ENCODE measurements around the gene OTOG. TPM values are rescaled to one million over a fixed set of nuclear protein-coding genes. Genes with fewer than 3 reads are reported as not detected.

The OTOG gene
- total RNA-seq, 1 donor from 2014 or later, result not detected

- intact Hi-C loops (cut with micrococcal nuclease), result no loop called here
Observed at GRCh38 chr11:17597770-17598169, 50.7 kb downstream of the OTOG start.

GRCh38 chr11:17598700-17599459, 51.8 kb downstream of the OTOG start:
- H3K27ac ChIP-seq (replicated peaks), result no peak overlapping the region
- H3K27me3 ChIP-seq (ENCODE audit: low read depth), result peaks cover 24% of the 10 kb centered on the region
- peak; percentile 92 for TF ChIP-seq CTCF (IDR thresholded peaks at IDR 0.05; ENCODE audit: borderline replicate concordance)
- no peaks in the 10 kb centered on the region for H3K4me1 ChIP-seq
- intact Hi-C loops (cut with micrococcal nuclease), result no loop called here
- H3K4me3 ChIP-seq, result no peak overlapping the region
- peak; percentile 65 for DNase-seq
- no peaks in the 10 kb centered on the region for H3K9me3 ChIP-seq (replicated peaks)
- no peaks in the 10 kb centered on the region for H3K36me3 ChIP-seq

More at GRCh38 chr11:17597770-17598169, 50.7 kb downstream of the OTOG start:
- no peak for TF ChIP-seq CTCF (IDR thresholded peaks at IDR 0.05; ENCODE audit: borderline replicate concordance)
- Histone ChIP-seq H3K4me3 (no peak overlapping the region), H3K27ac (replicated peaks) (no peak overlapping the region), H3K27me3 (ENCODE audit: low read depth) (peaks cover 34% of the 10 kb centered on the region), H3K36me3 (no peaks in the 10 kb centered on the region), H3K9me3 (replicated peaks) (no peaks in the 10 kb centered on the region), H3K4me1 (no peaks in the 10 kb centered on the region)
- no peak for DNase-seq

- no peak for TF ChIP-seq CTCF (IDR thresholded peaks at IDR 0.05; ENCODE audit: borderline replicate concordance)
- Histone ChIP-seq H3K36me3 (no peaks in the 10 kb centered on the region), H3K27ac (replicated peaks) (no peak overlapping the region), H3K4me3 (no peak overlapping the region), H3K9me3 (replicated peaks) (no peaks in the 10 kb centered on the region), H3K4me1 (no peaks in the 10 kb centered on the region), H3K27me3 (ENCODE audit: low read depth) (peaks cover 18% of the 10 kb centered on the region)
- no peak for DNase-seq
- intact Hi-C loops (cut with micrococcal nuclease), result no loop called here
Observed at GRCh38 chr11:17599460-17599925, 52.4 kb downstream of the OTOG start.

GRCh38 chr11:17600316-17601255, 53.5 kb downstream of the OTOG start:
- Histone ChIP-seq H3K9me3 (replicated peaks) (no peaks in the 10 kb centered on the region), H3K27me3 (ENCODE audit: low read depth) (peaks cover 14% of the 10 kb centered on the region), H3K27ac (replicated peaks) (no peak overlapping the region), H3K4me3 (no peak overlapping the region), H3K36me3 (no peaks in the 10 kb centered on the region), H3K4me1 (no peaks in the 10 kb centered on the region)
- no peak for DNase-seq
- TF ChIP-seq CTCF (IDR thresholded peaks at IDR 0.05; ENCODE audit: borderline replicate concordance), result no peak
- intact Hi-C loops (cut with micrococcal nuclease), result no loop called here

GRCh38 chr11:17601256-17601671, 54.2 kb downstream of the OTOG start:
- Histone ChIP-seq H3K4me3 (no peak overlapping the region), H3K27ac (replicated peaks) (no peak overlapping the region), H3K36me3 (no peaks in the 10 kb centered on the region), H3K9me3 (replicated peaks) (no peaks in the 10 kb centered on the region), H3K27me3 (ENCODE audit: low read depth) (peaks cover 14% of the 10 kb centered on the region), H3K4me1 (peaks cover 5% of the 10 kb centered on the region)
- TF ChIP-seq CTCF (IDR thresholded peaks at IDR 0.05; ENCODE audit: borderline replicate concordance), result no peak
- DNase-seq, result no peak
- intact Hi-C loops (cut with micrococcal nuclease), result no loop called here

All from left ventricle myocardium inferior (tissue), 1 donor.